Activated naive CD8-positive, alpha-beta T cell treated with anti-CD3 and anti-CD28 coated beads, Interleukin-2, amount 50 U/mL, for 24 hours (primary cell): Measurements from ENCODE around the gene SCML2.

Experiments
- ATAC-seq: fragments of 150-1000 bp; cut with Tn5 transposase; one replicate; pipeline ENCODE4 v1.10.0; 2021
- DNase-seq: peaks from one replicate; pipeline ENCODE4 v3.0.0; 2021
- H3K27ac Mint-ChIP-seq: one replicate; pipeline ENCODE4 v1.8.0; 2021; ENCODE audit warnings: mild to moderate bottlenecking, mixed read lengths
- H3K27me3 Mint-ChIP-seq: one replicate; pipeline ENCODE4 v1.8.0; 2021; ENCODE audit warnings: mixed read lengths
- H3K36me3 Mint-ChIP-seq: one replicate; pipeline ENCODE4 v1.8.0; 2021; ENCODE audit warnings: low read depth, mixed read lengths
- H3K4me1 Mint-ChIP-seq: one replicate; pipeline ENCODE4 v1.8.0; 2021; ENCODE audit warnings: mixed read lengths
- H3K4me3 Mint-ChIP-seq: one replicate; pipeline ENCODE4 v1.8.0; 2021; ENCODE audit warnings: mild to moderate bottlenecking, moderate library complexity, mixed read lengths
- H3K9me3 Mint-ChIP-seq: one replicate; pipeline ENCODE4 v1.8.0; 2021; ENCODE audit warnings: mixed read lengths

The SCML2 gene

DNA sequence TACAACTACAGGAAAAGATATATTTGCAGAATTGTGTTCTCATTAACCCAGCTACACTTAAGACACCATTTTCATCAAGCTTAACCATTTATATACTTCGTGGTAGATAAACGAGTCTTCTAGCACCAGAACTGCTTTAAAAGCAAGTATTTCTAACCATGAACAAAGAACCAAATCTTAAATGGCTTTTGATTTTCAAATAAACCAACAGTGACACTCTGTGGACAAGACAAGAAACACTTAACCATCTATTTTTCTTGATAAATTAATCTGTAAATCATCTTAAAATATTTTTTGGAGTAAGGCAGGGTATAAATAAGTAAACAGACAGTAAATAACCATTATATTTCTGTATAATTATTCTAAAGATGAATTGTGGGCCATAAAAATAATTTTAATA lies 144.0 kb downstream of the SCML2 start:
- Mint-ChIP-seq H3K4me1 (no peaks in the 10 kb centered on the region), H3K27me3 (no peaks in the 10 kb centered on the region), H3K36me3 (no peaks in the 10 kb centered on the region), H3K9me3 (no peaks in the 10 kb centered on the region), H3K4me3 (no peak overlapping the region), H3K27ac (no peak overlapping the region)
- ATAC-seq (no peak), DNase-seq (no peak)

DNA sequence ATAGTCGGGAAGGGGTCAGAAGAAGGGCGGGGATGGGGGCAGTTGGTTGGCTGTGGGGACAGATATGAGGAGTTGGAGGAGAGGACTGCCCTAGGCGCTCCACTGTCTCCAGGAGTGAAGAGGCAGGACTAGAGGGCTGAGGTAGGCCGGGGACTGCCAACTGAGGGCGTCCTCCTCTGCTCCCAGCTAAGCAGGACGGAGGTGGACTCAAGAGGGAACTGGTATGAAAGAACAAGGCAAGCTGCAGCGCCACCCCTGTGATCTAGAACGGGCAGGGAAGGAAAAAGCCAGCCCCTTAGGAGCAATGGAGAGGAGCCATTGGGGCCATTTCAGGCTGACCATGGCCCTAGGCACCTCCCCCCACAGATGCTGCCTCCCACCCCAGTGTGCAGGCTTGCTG lies 147.8 kb downstream of the SCML2 start:
- no peaks in the 10 kb centered on the region for H3K36me3 Mint-ChIP-seq
- DNase-seq, result no peak
- no peak overlapping the region for H3K27ac Mint-ChIP-seq
- no peak overlapping the region for H3K4me3 Mint-ChIP-seq
- H3K4me1 Mint-ChIP-seq, result no peaks in the 10 kb centered on the region
- no peak for ATAC-seq
- H3K9me3 Mint-ChIP-seq, result no peaks in the 10 kb centered on the region
- no peaks in the 10 kb centered on the region for H3K27me3 Mint-ChIP-seq

DNA sequence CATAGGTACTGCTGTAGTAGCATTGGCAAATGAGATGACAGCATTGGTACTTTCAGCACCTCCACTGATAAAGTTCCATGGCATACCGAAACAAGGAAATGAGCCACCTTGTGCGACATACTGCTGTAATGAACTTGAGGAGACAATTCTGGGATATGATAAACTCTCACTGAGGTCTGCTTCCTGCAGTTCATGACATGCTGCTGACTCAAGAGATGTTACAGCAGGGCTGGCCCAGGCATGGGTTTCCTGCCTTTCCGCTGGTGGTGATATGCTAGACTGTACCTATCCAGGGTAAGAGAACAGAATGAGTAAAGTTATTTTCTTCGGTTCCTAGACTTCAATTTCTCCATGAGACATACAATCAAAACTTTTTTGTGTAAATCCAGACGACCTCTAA lies 150.9 kb downstream of the SCML2 start:
- Mint-ChIP-seq H3K27ac (no peak overlapping the region), H3K4me1 (no peaks in the 10 kb centered on the region), H3K36me3 (no peaks in the 10 kb centered on the region), H3K4me3 (no peak overlapping the region), H3K27me3 (no peaks in the 10 kb centered on the region), H3K9me3 (no peaks in the 10 kb centered on the region)
- ATAC-seq (no peak), DNase-seq (no peak)

DNA sequence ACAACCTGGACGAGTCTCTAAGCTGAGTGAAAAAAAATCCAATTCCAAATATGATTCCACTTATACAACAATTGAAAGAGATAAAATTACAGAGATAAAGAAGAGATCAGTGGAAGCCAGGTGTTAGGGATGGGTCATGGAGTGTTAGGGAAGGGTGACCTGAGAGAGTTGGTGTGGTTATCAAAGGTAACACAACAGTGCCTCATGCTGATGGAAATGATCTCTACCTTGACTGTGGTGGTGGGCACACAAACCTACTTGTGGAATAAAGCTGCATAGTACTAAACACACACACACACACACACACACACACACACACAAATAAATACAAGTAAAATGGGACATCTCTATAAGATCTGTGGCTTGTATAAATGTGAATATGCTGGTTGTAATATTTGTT lies 159.8 kb downstream of the SCML2 start:
- ATAC-seq (no peak), DNase-seq (no peak)
- H3K4me1 Mint-ChIP-seq, result no peaks in the 10 kb centered on the region
- no peaks in the 10 kb centered on the region for H3K36me3 Mint-ChIP-seq
- H3K4me3 Mint-ChIP-seq, result no peak overlapping the region
- peaks cover 3% of the 10 kb centered on the region for H3K27me3 Mint-ChIP-seq
- H3K27ac Mint-ChIP-seq, result no peak overlapping the region
- no peaks in the 10 kb centered on the region for H3K9me3 Mint-ChIP-seq
